Measurements from ENCODE around the gene TNRC6B.

Gene TNRC6B

GRCh38 chr22:40239345-40239683 is 61.6 kb downstream of the TNRC6B start:
- peaks cover 21% of the 10 kb centered on the region for H3K4me1 ChIP-seq (ENCODE audit: control insufficient read depth, insufficient read depth, low read depth, low read length)
- H2AFZ ChIP-seq (ENCODE audit: low read depth, low read length): no peak overlapping the region
- H3K23ac ChIP-seq (ENCODE audit: low read length in 2 of 2): peak overlapping the region in 1 of 2 experiments; percentile 15
- WGBS: 77% methylated on average over 4 of the region's 4 CpGs
- no peaks in the 10 kb centered on the region for H3K9me3 ChIP-seq (ENCODE audit: control insufficient read depth, low read length)
- DNase-seq: no peak
- no peak overlapping the region for H2BK15ac ChIP-seq (ENCODE audit: low read depth, poor library complexity, severe bottlenecking)
- no peak overlapping the region for H3K14ac ChIP-seq (ENCODE audit: low read length in 2 of 2)
- no peak overlapping the region for H4K91ac ChIP-seq (ENCODE audit: low read length)
- H3K79me1 ChIP-seq (replicated peaks; ENCODE audit: low read length, poor library complexity, severe bottlenecking): peaks cover 26% of the 10 kb centered on the region
- no peak overlapping the region for H3K4ac ChIP-seq (ENCODE audit: low read depth in 1 of 2, low read length in 2 of 2)
- H3K27me3 ChIP-seq (ENCODE audit: control insufficient read depth in 1 of 2, insufficient read depth in 1 of 2, low read length in 2 of 2): no peaks in the 10 kb centered on the region
- no peak overlapping the region for H4K8ac ChIP-seq (ENCODE audit: low read length)
- H3K9ac ChIP-seq (ENCODE audit: low read length): no peak overlapping the region
- H3K18ac ChIP-seq (ENCODE audit: low read depth in 1 of 2, low read length in 2 of 2): no peak overlapping the region
- H2AK5ac ChIP-seq (ENCODE audit: low read length, severe bottlenecking): peak overlapping the region; percentile 31
- H3K27ac ChIP-seq (ENCODE audit: low read length, poor library complexity, severe bottlenecking): peak overlapping the region; percentile 67
- no peak overlapping the region for H2BK120ac ChIP-seq (ENCODE audit: low read depth, low read length)
- H3K4me2 ChIP-seq (ENCODE audit: low read length, poor library complexity, severe bottlenecking): peak overlapping the region; percentile 5
- peaks cover 3 to 16% of the 10 kb centered on the region in 2 experiments for H3K36me3 ChIP-seq (ENCODE audit: control insufficient read depth in 1 of 2, insufficient read depth in 2 of 2, low read depth in 1 of 2, low read length in 2 of 2)
- peak overlapping the region in 1 of 2 experiments; percentile 55 for H3K4me3 ChIP-seq (ENCODE audit: insufficient read depth in 1 of 2, low read depth in 1 of 2, low read length in 2 of 2)
- no peak overlapping the region for H2BK12ac ChIP-seq (ENCODE audit: low read length in 2 of 2)
- no peak overlapping the region for H2BK5ac ChIP-seq (ENCODE audit: low read depth, low read length, poor library complexity, severe bottlenecking)

GRCh38 chr22:40240160-40240559 is 62.4 kb downstream of the TNRC6B start:
- H3K4ac ChIP-seq (ENCODE audit: low read depth in 1 of 2, low read length in 2 of 2): no peak overlapping the region
- no peak overlapping the region for H3K4me3 ChIP-seq (ENCODE audit: insufficient read depth in 1 of 2, low read depth in 1 of 2, low read length in 2 of 2)
- H2BK12ac ChIP-seq (ENCODE audit: low read length in 2 of 2): no peak overlapping the region
- H2BK5ac ChIP-seq (ENCODE audit: low read depth, low read length, poor library complexity, severe bottlenecking): no peak overlapping the region
- no peak overlapping the region for H2AK5ac ChIP-seq (ENCODE audit: low read length, severe bottlenecking)
- WGBS: 100% methylated on average over 1 of the region's 3 CpGs
- H3K23ac ChIP-seq (ENCODE audit: low read length in 2 of 2): no peak overlapping the region
- H3K27me3 ChIP-seq (ENCODE audit: control insufficient read depth in 1 of 2, insufficient read depth in 1 of 2, low read length in 2 of 2): no peaks in the 10 kb centered on the region
- H3K4me2 ChIP-seq (ENCODE audit: low read length, poor library complexity, severe bottlenecking): no peak overlapping the region
- H4K91ac ChIP-seq (ENCODE audit: low read length): no peak overlapping the region
- peaks cover 21% of the 10 kb centered on the region for H3K4me1 ChIP-seq (ENCODE audit: control insufficient read depth, insufficient read depth, low read depth, low read length)
- H4K8ac ChIP-seq (ENCODE audit: low read length): no peak overlapping the region
- no peak overlapping the region for H3K9ac ChIP-seq (ENCODE audit: low read length)
- no peak overlapping the region for H3K27ac ChIP-seq (ENCODE audit: low read length, poor library complexity, severe bottlenecking)
- H3K9me3 ChIP-seq (ENCODE audit: control insufficient read depth, low read length): no peaks in the 10 kb centered on the region
- DNase-seq: no peak
- no peak overlapping the region for H2BK120ac ChIP-seq (ENCODE audit: low read depth, low read length)
- H2BK15ac ChIP-seq (ENCODE audit: low read depth, poor library complexity, severe bottlenecking): no peak overlapping the region
- H3K79me1 ChIP-seq (replicated peaks; ENCODE audit: low read length, poor library complexity, severe bottlenecking): peaks cover 27% of the 10 kb centered on the region
- no peak overlapping the region for H3K18ac ChIP-seq (ENCODE audit: low read depth in 1 of 2, low read length in 2 of 2)
- peaks cover 3 to 16% of the 10 kb centered on the region in 2 experiments for H3K36me3 ChIP-seq (ENCODE audit: control insufficient read depth in 1 of 2, insufficient read depth in 2 of 2, low read depth in 1 of 2, low read length in 2 of 2)
- no peak overlapping the region for H3K14ac ChIP-seq (ENCODE audit: low read length in 2 of 2)
- no peak overlapping the region for H2AFZ ChIP-seq (ENCODE audit: low read depth, low read length)

DNA sequence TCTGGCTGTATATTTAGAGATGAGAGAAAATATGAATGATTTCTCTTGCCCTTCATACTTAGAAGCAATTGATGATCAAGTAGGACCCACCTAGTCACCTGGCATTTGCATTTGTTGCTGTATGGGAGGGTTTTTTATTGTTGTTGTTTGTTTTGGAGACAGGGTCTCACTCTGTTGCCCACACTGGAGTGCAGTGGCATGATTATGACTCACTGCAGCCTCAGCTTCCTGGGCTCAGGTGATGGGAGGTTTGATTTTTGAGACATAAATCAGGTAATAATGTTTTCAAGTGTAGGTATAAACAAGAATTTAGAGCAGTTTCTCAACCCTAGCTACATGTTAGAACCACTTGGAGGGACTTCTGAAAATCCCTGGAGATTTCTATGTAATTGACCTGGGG is 63.0 kb downstream of the TNRC6B start:
- H3K9ac ChIP-seq (ENCODE audit: low read length): no peak overlapping the region
- H2BK120ac ChIP-seq (ENCODE audit: low read depth, low read length): no peak overlapping the region
- H2BK15ac ChIP-seq (ENCODE audit: low read depth, poor library complexity, severe bottlenecking): no peak overlapping the region
- H3K18ac ChIP-seq (ENCODE audit: low read depth in 1 of 2, low read length in 2 of 2): no peak overlapping the region
- no peak overlapping the region for H3K14ac ChIP-seq (ENCODE audit: low read length in 2 of 2)
- no peak overlapping the region for H2AK5ac ChIP-seq (ENCODE audit: low read length, severe bottlenecking)
- H3K4me2 ChIP-seq (ENCODE audit: low read length, poor library complexity, severe bottlenecking): no peak overlapping the region
- no peak overlapping the region for H3K23ac ChIP-seq (ENCODE audit: low read length in 2 of 2)
- no peak for DNase-seq
- H2BK5ac ChIP-seq (ENCODE audit: low read depth, low read length, poor library complexity, severe bottlenecking): no peak overlapping the region
- no peak overlapping the region for H4K8ac ChIP-seq (ENCODE audit: low read length)
- H3K27me3 ChIP-seq (ENCODE audit: control insufficient read depth in 1 of 2, insufficient read depth in 1 of 2, low read length in 2 of 2): no peaks in the 10 kb centered on the region
- no peak overlapping the region for H3K4me3 ChIP-seq (ENCODE audit: insufficient read depth in 1 of 2, low read depth in 1 of 2, low read length in 2 of 2)
- H3K9me3 ChIP-seq (ENCODE audit: control insufficient read depth, low read length): no peaks in the 10 kb centered on the region
- H4K91ac ChIP-seq (ENCODE audit: low read length): no peak overlapping the region
- no peak overlapping the region for H3K4ac ChIP-seq (ENCODE audit: low read depth in 1 of 2, low read length in 2 of 2)
- no peak overlapping the region for H2BK12ac ChIP-seq (ENCODE audit: low read length in 2 of 2)
- peaks cover 3 to 16% of the 10 kb centered on the region in 2 experiments for H3K36me3 ChIP-seq (ENCODE audit: control insufficient read depth in 1 of 2, insufficient read depth in 2 of 2, low read depth in 1 of 2, low read length in 2 of 2)
- H3K27ac ChIP-seq (ENCODE audit: low read length, poor library complexity, severe bottlenecking): no peak overlapping the region
- peaks cover 26% of the 10 kb centered on the region for H3K79me1 ChIP-seq (replicated peaks; ENCODE audit: low read length, poor library complexity, severe bottlenecking)
- peaks cover 21% of the 10 kb centered on the region for H3K4me1 ChIP-seq (ENCODE audit: control insufficient read depth, insufficient read depth, low read depth, low read length)
- H2AFZ ChIP-seq (ENCODE audit: low read depth, low read length): no peak overlapping the region

DNA sequence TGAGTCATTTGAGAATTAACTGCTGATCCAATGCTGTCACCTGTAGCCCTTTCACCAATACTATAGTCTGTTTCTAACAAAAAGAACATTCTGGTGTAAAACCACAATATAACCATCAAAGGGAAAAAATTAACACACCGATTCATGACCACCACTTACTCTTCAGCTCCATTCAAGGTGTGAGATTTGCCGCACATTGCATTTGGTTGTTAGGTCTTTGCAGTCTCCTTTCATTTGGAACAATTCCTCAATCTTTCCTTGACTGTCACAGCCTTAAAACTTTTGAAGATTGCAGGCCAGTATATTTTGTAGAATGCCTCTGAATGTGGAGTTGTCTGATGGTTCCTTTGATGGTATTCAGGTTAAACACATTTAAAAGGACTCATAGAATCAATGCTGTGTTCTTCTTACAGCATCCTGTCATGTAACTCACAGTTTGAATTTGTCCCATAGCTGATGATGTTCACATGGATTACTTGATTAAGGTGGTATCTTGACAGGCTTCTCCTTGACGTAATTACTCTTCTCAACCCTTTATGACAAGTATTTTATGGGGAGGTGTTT is 63.6 kb downstream of the TNRC6B start:
- peaks cover 26% of the 10 kb centered on the region for H3K79me1 ChIP-seq (replicated peaks; ENCODE audit: low read length, poor library complexity, severe bottlenecking)
- no peaks in the 10 kb centered on the region for H3K9me3 ChIP-seq (ENCODE audit: control insufficient read depth, low read length)
- H3K27ac ChIP-seq (ENCODE audit: low read length, poor library complexity, severe bottlenecking): no peak overlapping the region
- H2BK12ac ChIP-seq (ENCODE audit: low read length in 2 of 2): no peak overlapping the region
- DNase-seq: no peak
- peaks cover 3 to 18% of the 10 kb centered on the region in 2 experiments for H3K36me3 ChIP-seq (ENCODE audit: control insufficient read depth in 1 of 2, insufficient read depth in 2 of 2, low read depth in 1 of 2, low read length in 2 of 2)
- WGBS: 97% methylated on average over 2 of the region's 3 CpGs
- H3K4me1 ChIP-seq (ENCODE audit: control insufficient read depth, insufficient read depth, low read depth, low read length): peaks cover 21% of the 10 kb centered on the region
- no peak overlapping the region for H4K91ac ChIP-seq (ENCODE audit: low read length)
- H3K27me3 ChIP-seq (ENCODE audit: control insufficient read depth in 1 of 2, insufficient read depth in 1 of 2, low read length in 2 of 2): no peaks in the 10 kb centered on the region
- no peak overlapping the region for H2AK5ac ChIP-seq (ENCODE audit: low read length, severe bottlenecking)
- no peak overlapping the region for H3K4ac ChIP-seq (ENCODE audit: low read depth in 1 of 2, low read length in 2 of 2)
- H2AFZ ChIP-seq (ENCODE audit: low read depth, low read length): no peak overlapping the region
- H3K4me2 ChIP-seq (ENCODE audit: low read length, poor library complexity, severe bottlenecking): no peak overlapping the region
- H2BK120ac ChIP-seq (ENCODE audit: low read depth, low read length): no peak overlapping the region
- H3K23ac ChIP-seq (ENCODE audit: low read length in 2 of 2): no peak overlapping the region
- H3K4me3 ChIP-seq (ENCODE audit: insufficient read depth in 1 of 2, low read depth in 1 of 2, low read length in 2 of 2): no peak overlapping the region
- no peak overlapping the region for H2BK15ac ChIP-seq (ENCODE audit: low read depth, poor library complexity, severe bottlenecking)
- no peak overlapping the region for H3K9ac ChIP-seq (ENCODE audit: low read length)
- H3K18ac ChIP-seq (ENCODE audit: low read depth in 1 of 2, low read length in 2 of 2): no peak overlapping the region
- H4K8ac ChIP-seq (ENCODE audit: low read length): no peak overlapping the region
- H3K14ac ChIP-seq (ENCODE audit: low read length in 2 of 2): no peak overlapping the region
- no peak overlapping the region for H2BK5ac ChIP-seq (ENCODE audit: low read depth, low read length, poor library complexity, severe bottlenecking)

Measured in mesenchymal stem cell (in vitro differentiated cells and primary cell).